HG02885 (cell line): ENCODE data around the gene AGXT.

Experiments
- ATAC-seq: cut with Tn5 transposase; IDR thresholded peaks from one replicate; pipeline ENCODE4 v1.9.1; 2021; ENCODE audit warnings: mild to moderate bottlenecking; ENCODE audit not compliant: unreplicated experiment, poor library complexity

The AGXT gene

GRCh38 chr2:240912878-240913809, 44.5 kb downstream of the AGXT start:
- ATAC-seq, result no peak

GRCh38 chr2:240913810-240914644, 45.4 kb downstream of the AGXT start:
- ATAC-seq, result no peak

- no peak for ATAC-seq
These were observed 46.3 kb downstream of the AGXT start for GRCh38 chr2:240914645-240915525.

GRCh38 chr2:240915526-240916341, 47.1 kb downstream of the AGXT start:
- ATAC-seq, result no peak

- no peak for ATAC-seq
These were observed 48.0 kb downstream of the AGXT start for GRCh38 chr2:240916571-240917008.

GRCh38 chr2:240917009-240917683, 48.5 kb downstream of the AGXT start:
- ATAC-seq, result no peak

- ATAC-seq, result no peak
These were observed 49.1 kb downstream of the AGXT start for GRCh38 chr2:240917684-240918257.

GRCh38 chr2:240918258-240919091, 49.9 kb downstream of the AGXT start:
- no peak for ATAC-seq

- ATAC-seq, result no peak
These were observed 50.6 kb downstream of the AGXT start for GRCh38 chr2:240919161-240919781.

- ATAC-seq, result no peak
These were observed 51.5 kb downstream of the AGXT start for GRCh38 chr2:240919786-240920782.

- no peak for ATAC-seq
These were observed 52.2 kb downstream of the AGXT start for GRCh38 chr2:240920783-240921231.

- no peak for ATAC-seq
These were observed 52.8 kb downstream of the AGXT start for GRCh38 chr2:240921311-240921994.

GRCh38 chr2:240921995-240922244, 53.3 kb downstream of the AGXT start:
- ATAC-seq, result no peak

- ATAC-seq, result no peak
These were observed 53.8 kb downstream of the AGXT start for GRCh38 chr2:240922245-240922981.

- ATAC-seq, result no peak
These were observed 54.4 kb downstream of the AGXT start for GRCh38 chr2:240922982-240923537.
